T-helper 22 cell (primary cell): Measurements from ENCODE around the gene MYOZ1.

Source experiments
- DNase-seq: peaks from one replicate; pipeline ENCODE4 v3.0.0-alpha.2; 2020; ENCODE audit warnings: low read depth

MYOZ1 gene

DNA sequence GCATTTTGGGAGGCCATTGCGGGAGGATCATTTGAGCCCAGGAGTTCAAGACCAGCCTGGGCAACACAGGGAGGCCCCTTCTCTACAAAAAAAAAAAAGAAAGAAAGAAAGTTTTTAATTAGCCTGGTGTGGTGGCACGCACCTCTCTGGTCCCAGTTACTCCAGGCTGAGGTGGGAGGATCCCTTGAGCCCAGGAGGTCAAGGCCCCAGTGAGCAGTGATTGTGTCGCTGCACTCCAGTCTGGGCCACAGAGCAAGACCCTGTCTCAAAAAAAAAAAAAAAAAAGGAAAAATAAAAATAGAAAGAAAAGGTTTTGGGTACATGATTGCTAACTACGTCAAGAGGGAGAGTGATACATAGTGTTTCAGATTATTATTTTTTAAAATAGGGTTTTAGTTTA lies 48.2 kb downstream of the MYOZ1 start:
- DNase-seq, result no peak

DNA sequence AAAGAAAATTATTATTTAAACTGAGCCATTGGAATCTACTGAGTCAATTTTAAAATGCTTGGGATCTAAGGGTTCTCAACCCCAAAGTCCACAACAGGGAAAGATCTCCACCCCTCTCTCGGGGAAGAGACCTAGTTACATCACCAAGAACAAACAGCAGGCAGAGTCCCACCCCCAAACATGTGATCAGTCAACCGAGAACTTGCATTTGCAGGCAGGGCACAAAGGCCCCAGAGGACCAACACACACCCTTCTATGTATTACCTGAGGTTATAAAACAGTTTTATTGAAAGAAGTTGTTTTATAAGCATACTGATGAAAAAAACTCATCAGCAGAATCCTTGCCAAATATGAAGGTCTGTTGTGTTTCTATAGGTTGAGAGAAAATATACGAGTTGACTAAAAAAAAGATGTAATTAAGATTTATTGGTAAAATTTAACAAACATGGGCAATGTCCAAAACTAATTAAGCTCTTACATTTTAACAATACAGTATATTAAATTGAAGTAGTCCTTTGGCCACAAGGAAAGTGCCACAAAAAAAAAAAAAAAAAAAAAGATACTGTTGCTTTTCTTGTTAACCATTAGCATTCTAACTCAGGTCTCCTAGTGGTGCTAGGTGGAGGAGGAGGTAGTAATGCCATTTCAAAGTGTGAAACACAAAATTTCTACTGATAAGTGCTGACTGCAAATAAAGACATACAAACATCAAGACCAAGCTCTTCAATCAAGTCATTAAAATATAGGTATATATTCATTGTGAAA lies 49.2 kb downstream of the MYOZ1 start:
- no peak for DNase-seq

DNA sequence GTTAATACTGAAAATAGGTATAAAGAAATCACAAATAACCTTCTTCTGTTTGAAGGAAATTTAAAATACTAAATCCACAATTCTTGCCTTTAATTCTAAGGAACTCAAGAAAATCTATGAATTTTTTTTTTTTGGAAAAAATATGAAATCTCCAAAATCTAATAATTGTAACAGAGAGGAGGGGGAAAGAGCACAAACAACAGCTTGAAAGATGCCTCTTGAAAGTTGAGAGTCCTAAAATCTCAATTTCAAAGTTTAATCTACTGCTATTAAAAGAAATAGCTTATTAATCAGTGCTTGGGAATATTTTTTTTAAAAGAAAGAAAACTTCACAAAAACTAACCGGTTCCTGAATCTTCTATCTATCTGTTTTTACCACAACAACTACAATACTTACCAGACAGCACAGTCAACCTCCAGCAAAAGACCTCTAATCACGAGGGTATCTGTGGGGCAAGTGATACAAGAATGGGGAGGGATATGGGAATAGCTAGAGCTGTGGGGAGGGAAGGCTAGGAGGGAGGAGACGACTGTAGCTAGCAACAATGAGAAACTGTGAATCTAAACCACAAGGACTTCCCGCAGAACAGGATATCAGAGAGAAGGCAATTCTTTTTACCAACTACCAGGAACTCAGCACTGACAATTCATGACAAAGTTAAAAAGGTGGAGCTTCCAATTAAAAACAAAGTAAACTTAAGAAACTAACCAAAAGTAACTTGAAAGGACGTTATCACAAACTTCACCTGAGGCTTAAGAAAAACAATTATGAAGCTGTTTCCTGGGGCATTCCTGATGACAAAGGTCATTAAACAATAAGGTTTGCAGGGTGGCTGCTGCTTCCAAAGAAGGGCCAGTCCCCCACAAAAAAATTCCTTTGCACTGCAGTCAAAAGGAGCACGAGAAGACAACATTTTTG lies 50.1 kb downstream of the MYOZ1 start, which contains the start of gene USP54:
TSS of gene USP54 (minus strand) at position 462 of the 919 bp plus-strand sequence. CDS start 15,684 bp downstream, outside the sequence.
- no peak for DNase-seq

DNA sequence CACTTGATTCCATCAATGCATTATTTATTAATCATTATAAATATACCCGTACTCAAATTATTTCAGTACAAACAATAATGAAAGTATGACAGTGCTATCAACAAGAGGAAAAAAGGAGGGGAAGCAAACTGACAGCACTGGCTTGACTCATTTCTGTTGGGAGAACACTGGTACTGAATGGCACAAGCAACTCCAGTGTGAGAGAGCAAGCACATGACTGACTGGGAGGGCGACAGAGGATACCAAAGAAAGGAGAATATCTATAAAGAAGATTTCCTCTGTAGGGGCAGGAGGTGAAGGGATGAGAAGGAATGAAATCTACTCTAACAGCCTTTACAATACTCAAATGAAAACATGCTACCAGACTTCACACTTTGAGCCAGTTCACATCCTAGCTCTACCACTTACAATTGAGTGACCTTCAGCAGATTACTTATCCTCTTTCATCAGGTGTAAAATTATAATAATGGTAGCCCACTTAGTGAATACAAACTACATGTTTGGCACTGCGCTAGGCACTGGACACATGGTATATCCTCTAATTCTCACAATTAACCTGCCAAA lies 51.6 kb downstream of the MYOZ1 start:
- DNase-seq, result no peak

DNA sequence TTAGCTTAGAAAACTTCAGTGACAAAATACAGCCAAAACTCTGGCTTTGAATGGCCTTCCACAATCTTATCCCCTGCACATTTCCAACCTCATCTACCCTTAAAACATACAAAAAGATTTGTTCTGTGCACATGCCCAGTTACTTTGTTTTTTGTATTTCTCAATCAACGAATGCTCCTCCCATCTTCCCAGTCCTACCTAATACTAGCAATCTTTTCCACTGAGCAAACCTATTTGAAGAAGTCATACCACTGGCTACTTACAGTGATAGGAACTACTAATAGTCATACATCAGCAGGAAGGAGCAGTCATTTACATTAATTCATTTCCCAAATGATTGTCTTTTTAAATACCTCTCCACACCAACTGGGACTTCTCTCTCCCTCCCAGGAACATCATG lies 52.6 kb downstream of the MYOZ1 start:
- no peak for DNase-seq

DNA sequence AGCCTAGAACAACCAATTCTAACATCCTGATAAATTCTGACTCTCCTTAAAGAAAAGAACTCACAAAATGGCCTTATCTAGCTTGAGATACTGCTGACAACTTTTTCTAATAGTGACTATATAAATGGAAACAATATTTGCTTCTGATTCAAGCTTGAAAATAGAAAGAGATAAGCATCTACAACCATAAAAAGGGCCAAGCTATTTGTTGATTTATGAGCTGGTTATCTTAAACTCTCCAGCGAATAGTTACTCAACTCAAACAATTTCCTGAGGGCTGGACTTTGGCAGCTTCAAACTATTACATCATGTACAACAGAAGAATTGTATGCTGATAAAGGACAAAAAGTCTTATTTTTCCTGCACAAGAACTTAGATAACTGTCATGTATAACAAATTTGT lies 54.7 kb downstream of the MYOZ1 start:
- DNase-seq, result no peak

DNA sequence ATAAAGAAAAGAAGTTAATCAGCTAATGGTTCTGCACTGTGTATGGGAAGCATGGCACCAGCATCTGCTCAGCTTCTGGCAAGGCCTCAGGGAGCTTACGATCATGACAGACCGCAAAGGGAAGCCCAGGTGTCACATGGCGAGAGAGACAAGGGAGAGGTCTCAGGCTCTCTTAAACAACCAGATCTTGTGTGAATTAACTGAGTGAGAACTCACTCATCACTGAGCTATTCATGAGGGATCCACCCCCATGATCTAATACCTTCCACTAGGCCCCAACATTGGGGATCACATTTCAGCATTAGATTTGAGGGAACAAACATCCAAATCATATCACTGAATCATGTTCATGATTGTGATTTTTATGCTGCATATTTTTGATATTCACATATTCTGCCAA lies 55.9 kb downstream of the MYOZ1 start:
- no peak for DNase-seq

DNA sequence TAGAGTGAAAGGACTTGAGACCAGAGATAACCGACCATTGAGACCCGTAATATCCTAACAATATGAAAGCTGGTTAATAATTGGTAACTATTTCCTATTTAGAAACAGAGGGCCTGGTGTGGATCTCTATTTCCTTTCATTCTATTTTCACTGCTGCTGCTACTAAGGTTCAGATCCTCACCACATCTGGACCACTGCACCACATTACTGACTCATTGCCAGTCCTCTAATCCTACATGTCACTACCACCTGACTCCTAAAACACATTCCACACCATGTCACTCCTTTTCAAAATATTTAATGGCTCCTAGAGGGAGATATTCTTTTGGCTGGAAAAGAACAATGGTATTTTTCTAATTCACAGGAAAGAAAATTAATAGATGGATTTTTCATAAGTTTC lies 56.5 kb downstream of the MYOZ1 start:
- no peak for DNase-seq

DNA sequence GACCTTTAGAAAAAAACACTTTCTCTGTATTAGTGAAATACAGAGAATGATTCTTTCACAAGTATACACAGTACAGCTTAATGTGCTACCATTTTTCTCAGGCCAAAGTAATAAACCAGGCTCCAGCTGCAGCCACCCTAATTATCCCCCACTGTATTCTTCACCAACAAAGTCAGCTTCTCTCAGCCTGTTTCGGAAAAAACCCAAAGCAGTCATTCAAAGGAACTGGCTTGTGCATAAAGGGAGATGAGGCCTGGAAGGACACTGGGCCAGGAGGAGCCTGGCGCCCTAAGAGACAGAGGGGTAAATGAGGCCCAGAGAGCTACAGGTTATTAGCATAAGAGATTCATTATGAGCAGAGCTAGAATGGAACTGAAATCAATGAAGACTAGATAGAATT lies 59.4 kb downstream of the MYOZ1 start:
- DNase-seq, result no peak
